Fibroblast of pulmonary artery (primary cell): ENCODE results near the gene MYNN.

Experiments used
- DNase-seq: peaks from one replicate; pipeline ENCODE4 v3.0.0-alpha.2; 2010; ENCODE audit warnings: low read depth
- H3K4me3 ChIP-seq: replicated peaks from 2 replicates; pipeline ENCODE4 v1.5.1; 2011; ENCODE audit warnings: low read depth, mild to moderate bottlenecking, control low read depth, low read length, moderate library complexity
- TF ChIP-seq, protein P1 (sequence below): IDR thresholded peaks from 2 replicates; pipeline ENCODE4 v1.5.1; 2011; ENCODE audit warnings: mild to moderate bottlenecking, control low read depth, low read length, inconsistent platforms; ENCODE audit errors: missing control alignments

MYNN gene

DNA sequence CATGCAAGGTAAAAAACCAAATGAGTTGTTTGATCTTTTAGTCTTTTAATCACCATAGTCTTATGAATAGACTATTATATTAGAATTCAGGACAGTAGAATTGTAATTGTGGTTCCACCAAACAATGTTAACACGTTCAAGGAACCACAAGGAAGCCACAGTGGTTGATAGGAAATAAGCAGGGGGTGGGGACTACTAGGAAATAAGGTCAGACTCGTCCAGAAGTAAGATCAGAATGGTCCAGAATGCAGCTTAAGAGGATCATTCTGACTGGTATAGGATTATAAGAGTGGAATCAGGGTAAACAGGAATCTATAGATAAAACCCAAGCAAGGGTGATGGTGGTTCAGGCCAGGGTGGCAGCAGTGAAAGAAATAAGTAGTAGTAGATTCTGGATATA lies 7.5 kb downstream of the MYNN start:
- H3K4me3 ChIP-seq: no peak overlapping the region
- DNase-seq: no peak
- TF ChIP-seq, protein P1, sequence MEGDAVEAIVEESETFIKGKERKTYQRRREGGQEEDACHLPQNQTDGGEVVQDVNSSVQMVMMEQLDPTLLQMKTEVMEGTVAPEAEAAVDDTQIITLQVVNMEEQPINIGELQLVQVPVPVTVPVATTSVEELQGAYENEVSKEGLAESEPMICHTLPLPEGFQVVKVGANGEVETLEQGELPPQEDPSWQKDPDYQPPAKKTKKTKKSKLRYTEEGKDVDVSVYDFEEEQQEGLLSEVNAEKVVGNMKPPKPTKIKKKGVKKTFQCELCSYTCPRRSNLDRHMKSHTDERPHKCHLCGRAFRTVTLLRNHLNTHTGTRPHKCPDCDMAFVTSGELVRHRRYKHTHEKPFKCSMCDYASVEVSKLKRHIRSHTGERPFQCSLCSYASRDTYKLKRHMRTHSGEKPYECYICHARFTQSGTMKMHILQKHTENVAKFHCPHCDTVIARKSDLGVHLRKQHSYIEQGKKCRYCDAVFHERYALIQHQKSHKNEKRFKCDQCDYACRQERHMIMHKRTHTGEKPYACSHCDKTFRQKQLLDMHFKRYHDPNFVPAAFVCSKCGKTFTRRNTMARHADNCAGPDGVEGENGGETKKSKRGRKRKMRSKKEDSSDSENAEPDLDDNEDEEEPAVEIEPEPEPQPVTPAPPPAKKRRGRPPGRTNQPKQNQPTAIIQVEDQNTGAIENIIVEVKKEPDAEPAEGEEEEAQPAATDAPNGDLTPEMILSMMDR: no peak

DNA sequence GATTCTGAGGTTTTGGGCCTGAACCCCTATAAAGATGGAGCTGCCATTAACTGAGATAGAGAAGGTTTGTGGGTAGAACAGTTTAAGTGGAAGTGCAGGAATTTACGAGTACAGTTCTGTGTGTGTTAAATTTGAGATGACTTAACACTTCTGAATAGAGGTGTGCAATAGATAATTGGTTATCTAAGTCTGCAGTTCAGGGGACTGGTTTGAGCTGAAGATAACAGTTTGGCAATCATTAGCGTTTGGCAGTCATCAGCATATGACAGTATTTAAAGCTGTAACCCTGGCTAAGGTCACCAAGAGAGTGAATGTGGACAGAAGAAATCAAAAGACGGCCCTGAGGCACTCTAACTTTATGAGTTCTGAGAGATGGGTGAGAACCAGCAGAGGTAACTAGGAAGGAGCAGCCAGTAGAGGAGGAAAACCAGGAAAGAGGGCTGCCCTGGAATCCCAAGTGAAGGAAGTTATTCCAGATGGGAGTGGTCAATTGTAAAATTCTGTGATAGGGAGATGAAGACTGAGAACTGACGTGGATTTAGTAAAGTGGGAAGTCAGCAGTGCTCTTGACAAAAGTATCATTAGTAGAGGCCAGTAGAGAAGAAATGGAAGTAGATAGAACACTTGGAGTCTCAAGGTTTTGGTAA lies 8.1 kb downstream of the MYNN start:
- TF ChIP-seq, protein P1: no peak
- DNase-seq: no peak
- no peak overlapping the region for H3K4me3 ChIP-seq

DNA sequence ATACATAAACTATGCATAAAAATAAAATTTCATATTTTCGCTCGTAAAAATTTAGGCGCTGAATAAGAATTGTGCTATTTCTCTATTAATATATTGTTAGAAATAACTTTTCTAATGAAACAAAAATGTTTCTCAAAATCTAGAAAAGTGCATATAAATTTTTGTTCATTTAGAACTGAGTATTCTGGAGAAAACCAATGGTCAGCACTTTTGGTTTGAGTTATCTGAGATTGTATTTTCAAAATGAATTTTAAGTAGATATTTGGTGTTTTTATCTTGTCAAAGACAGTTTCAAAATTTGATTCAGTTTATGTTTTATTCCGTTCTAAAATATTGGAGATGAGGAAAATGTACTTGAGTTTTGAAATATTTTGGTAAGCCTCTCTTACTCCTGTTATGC lies 13.9 kb downstream of the MYNN start:
- no peak overlapping the region for H3K4me3 ChIP-seq
- no peak for DNase-seq
- TF ChIP-seq, protein P1: no peak

DNA sequence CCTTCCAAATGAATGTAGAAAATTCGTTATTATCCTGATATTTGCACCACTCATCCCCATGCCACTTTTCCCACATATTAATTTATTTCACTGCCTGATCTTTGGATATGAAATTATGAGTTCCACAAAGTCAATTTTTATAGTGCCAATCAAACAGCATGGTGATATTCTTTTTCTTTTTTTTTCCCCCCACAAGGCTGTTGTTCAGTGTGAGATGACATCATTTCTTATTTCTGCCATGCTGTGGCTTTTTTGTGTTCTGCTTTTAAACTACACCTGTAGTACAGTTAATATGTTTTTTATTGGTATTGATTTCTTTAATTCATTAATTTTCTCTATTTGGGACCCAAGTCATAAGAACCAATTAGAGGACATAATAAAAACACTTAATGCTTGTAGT lies 14.6 kb downstream of the MYNN start:
- no peak for DNase-seq
- no peak overlapping the region for H3K4me3 ChIP-seq
- TF ChIP-seq, protein P1: no peak

DNA sequence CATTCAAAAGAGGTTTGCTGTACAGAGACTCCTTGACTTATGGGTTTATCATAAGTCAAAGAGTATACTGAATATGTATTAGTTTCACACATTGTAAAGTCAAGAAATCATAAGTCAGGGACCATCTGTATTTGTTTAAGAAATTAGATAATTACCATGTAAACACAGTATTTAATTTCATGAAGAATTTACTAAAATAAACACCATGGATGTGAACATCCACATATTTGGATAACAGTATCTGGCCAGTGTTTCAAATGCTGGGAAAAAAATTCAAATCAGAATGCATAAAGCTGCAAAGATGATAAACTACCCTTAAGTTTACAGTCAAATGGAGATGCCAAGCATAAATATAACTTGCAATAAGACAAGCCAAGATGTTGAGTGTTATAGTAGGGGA lies 17.0 kb downstream of the MYNN start:
- DNase-seq: no peak
- H3K4me3 ChIP-seq: no peak overlapping the region
- TF ChIP-seq, protein P1: no peak

DNA sequence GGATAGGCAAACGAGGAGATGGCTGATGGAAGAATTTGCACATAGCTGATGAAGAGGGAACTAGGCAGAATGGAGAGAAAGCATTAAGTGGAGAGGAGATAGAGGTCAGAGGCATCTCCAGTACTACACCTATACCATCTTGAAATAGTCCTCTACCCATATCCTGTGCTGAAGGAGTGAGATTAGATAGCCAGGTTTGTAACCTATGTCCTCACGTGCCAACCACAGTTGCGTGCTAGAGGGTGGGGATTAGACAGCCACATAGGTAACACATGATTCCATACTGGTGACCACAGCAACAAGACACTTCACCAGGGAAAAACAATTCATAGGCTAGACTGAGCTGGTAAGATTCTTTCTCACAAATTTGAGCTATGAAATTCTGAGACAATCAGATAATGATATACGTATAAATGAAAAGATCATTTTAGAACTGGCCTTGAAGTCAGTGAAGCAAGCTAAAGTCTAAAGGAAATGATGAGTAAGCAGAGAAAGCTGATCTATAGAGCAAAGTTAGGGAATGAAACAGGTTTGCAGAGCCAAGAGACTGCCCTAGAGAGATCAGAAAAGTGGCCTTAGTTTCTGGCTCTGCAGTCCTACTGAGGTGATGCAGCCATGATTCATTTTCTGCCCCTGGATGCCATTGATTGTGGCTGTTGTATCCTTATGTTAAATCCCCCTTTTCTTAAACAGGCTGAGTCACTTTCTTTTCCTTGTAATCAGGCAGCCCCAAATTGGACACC lies 17.7 kb downstream of the MYNN start:
- DNase-seq: peak; percentile 27
- TF ChIP-seq, protein P1: no peak
- H3K4me3 ChIP-seq: no peak overlapping the region
